GM18858 (cell line): ENCODE measurements around the gene G2E3.
"Not testable (repeated sequence)": the region's sequence is repeated elsewhere in the genome, so short reads cannot be mapped to it uniquely, and the experiment has no call there.

Source experiments
- ATAC-seq: cut with Tn5 transposase; IDR thresholded peaks from one replicate; pipeline ENCODE4 v1.9.1; 2021; ENCODE audit not compliant: unreplicated experiment

The G2E3 gene

GRCh38 chr14:30559638-30560091 lies 707 bp downstream of the G2E3 start:
- no peak for ATAC-seq

- ATAC-seq: no peak
These were observed 1.6 kb downstream of the G2E3 start for GRCh38 chr14:30560581-30560980.

- no peak for ATAC-seq
These were observed 5.4 kb downstream of the G2E3 start for GRCh38 chr14:30564235-30564867.

GRCh38 chr14:30564868-30565248 lies 5.9 kb downstream of the G2E3 start:
- ATAC-seq: no peak

- ATAC-seq: no peak
These were observed 10.4 kb downstream of the G2E3 start for GRCh38 chr14:30569216-30569902.

GRCh38 chr14:30569903-30570226 lies 10.9 kb downstream of the G2E3 start:
- ATAC-seq: no peak

- no peak for ATAC-seq
These were observed 13.3 kb downstream of the G2E3 start for GRCh38 chr14:30572237-30572636.

GRCh38 chr14:30572771-30573170 lies 13.8 kb downstream of the G2E3 start:
- ATAC-seq: no peak

GRCh38 chr14:30573226-30573814 lies 14.4 kb downstream of the G2E3 start:
- no peak for ATAC-seq

GRCh38 chr14:30573966-30574365 lies 15.0 kb downstream of the G2E3 start:
- ATAC-seq: no peak

- ATAC-seq: not testable (repeated sequence)
These were observed 15.8 kb downstream of the G2E3 start for GRCh38 chr14:30574777-30575176.

GRCh38 chr14:30576333-30576732 lies 17.4 kb downstream of the G2E3 start:
- ATAC-seq: not testable (repeated sequence)

GRCh38 chr14:30580616-30581282 lies 21.8 kb downstream of the G2E3 start:
- ATAC-seq: no peak

- ATAC-seq: no peak
These were observed 22.3 kb downstream of the G2E3 start for GRCh38 chr14:30581283-30581625.

- no peak for ATAC-seq
These were observed 23.4 kb downstream of the G2E3 start for GRCh38 chr14:30582376-30582775.

- ATAC-seq: no peak
These were observed 25.2 kb downstream of the G2E3 start for GRCh38 chr14:30584058-30584630.

GRCh38 chr14:30585204-30585603 lies 26.2 kb downstream of the G2E3 start:
- ATAC-seq: no peak

GRCh38 chr14:30587141-30587540 lies 28.2 kb downstream of the G2E3 start:
- no peak for ATAC-seq

- ATAC-seq: no peak
These were observed 29.9 kb downstream of the G2E3 start for GRCh38 chr14:30588873-30589272.

GRCh38 chr14:30596935-30597334 lies 38.0 kb downstream of the G2E3 start:
- no peak for ATAC-seq

- ATAC-seq: no peak
These were observed 38.5 kb downstream of the G2E3 start for GRCh38 chr14:30597504-30597903.
